Lung (tissue), 12 donors: ENCODE data around the gene PDHX. TPM values are rescaled to one million over a fixed set of nuclear protein-coding genes. Genes with fewer than 3 reads are reported as not detected.

Experiments
- ATAC-seq: fragments of 200-7000 bp; cut with Tn5 transposase; one replicate; pipeline ENCODE4 v1.9.1; 2020; ENCODE audit warnings: moderate number of reproducible peaks; ENCODE audit not compliant: insufficient read depth, low FRiP score
- DNase-seq, 3 donors: peaks; one replicate each; pipeline ENCODE4 v3.0.0-alpha.2; 2013 to 2017
- H3K27ac ChIP-seq, 2 donors: one replicate each; pipeline ENCODE4 v1.5.1; 2013; ENCODE audit warnings: mild to moderate bottlenecking in 2 of 2, moderate library complexity in 2 of 2, control low read depth in 1 of 2, inconsistent platforms in 1 of 2, low read depth in 1 of 2, low read length in 1 of 2
- H3K27me3 ChIP-seq, 3 donors: one replicate each; pipeline ENCODE4 v1.5.1; 2013; ENCODE audit warnings: low read length in 2 of 3; ENCODE audit not compliant: control insufficient read depth in 3 of 3, insufficient read depth in 3 of 3
- H3K36me3 ChIP-seq, 4 donors: one replicate each; pipeline ENCODE4 v1.5.1; 2013; ENCODE audit warnings: low read length in 4 of 4, mild to moderate bottlenecking in 1 of 4, moderate library complexity in 1 of 4; ENCODE audit not compliant: control insufficient read depth in 4 of 4, insufficient read depth in 4 of 4
- H3K4me1 ChIP-seq, 5 donors: one replicate each; pipeline ENCODE4 v1.5.1; 2013; ENCODE audit warnings: low read length in 5 of 5, mild to moderate bottlenecking in 2 of 5, moderate library complexity in 1 of 5; ENCODE audit not compliant: control insufficient read depth in 5 of 5, insufficient read depth in 5 of 5
- H3K4me3 ChIP-seq: one replicate; pipeline ENCODE4 v1.5.1; 2013; ENCODE audit warnings: mild to moderate bottlenecking, control low read depth, moderate library complexity
- H3K9ac ChIP-seq, 2 donors: one replicate each; pipeline ENCODE4 v1.5.1; 2013; ENCODE audit warnings: low read length in 2 of 2, control low read depth in 1 of 2; ENCODE audit not compliant: insufficient read depth in 1 of 2
- H3K9me3 ChIP-seq, 4 donors: one replicate each; pipeline ENCODE4 v1.5.1; 2013; ENCODE audit warnings: low read length in 3 of 4, mild to moderate bottlenecking in 1 of 4, moderate library complexity in 1 of 4; ENCODE audit not compliant: control insufficient read depth in 4 of 4, insufficient read depth in 3 of 4
- WGBS, 2 donors: extraction: QIAGEN DNeasy Blood & Tissue Kit; methylation state at CpG; one replicate each; pipeline ENCODE4 v1.1.7; 2013; 5-methylcytosine and 5-hydroxymethylcytosine counted together
- polyA plus RNA-seq, 2 donors: library from polyadenylated mRNA; stranded (reverse); fragments of 200-250 nt; gene quantifications; one replicate each; pipeline ENCODE4 v1.2.1, GENCODE V29; 2013
- total RNA-seq, 2 donors: library from RNA; depleted of rRNA in 1 of 2; stranded (reverse); fragments of >200 nt in 1 of 2; gene quantifications; one replicate each; pipeline ENCODE4 v1.2.1, GENCODE V29; 2014 to 2021
- TF ChIP-seq, protein P1 (sequence below): IDR thresholded peaks from 2 replicates; pipeline ENCODE4 v1.5.1; 2012; ENCODE audit warnings: mild to moderate bottlenecking; ENCODE audit errors: control extremely low read depth, extremely low read depth
- donor health status: control.
- donor health status: control.
- donor health status: Bipolar disorder and iron deficiency.
- donor health status: healthy.
- donor health status: DM: yes; HTN: yes; CAD: no.

PDHX gene
- total and polyA plus RNA-seq, 4 donors = 18.5 to 37.5 (median 23.8) TPM

DNA sequence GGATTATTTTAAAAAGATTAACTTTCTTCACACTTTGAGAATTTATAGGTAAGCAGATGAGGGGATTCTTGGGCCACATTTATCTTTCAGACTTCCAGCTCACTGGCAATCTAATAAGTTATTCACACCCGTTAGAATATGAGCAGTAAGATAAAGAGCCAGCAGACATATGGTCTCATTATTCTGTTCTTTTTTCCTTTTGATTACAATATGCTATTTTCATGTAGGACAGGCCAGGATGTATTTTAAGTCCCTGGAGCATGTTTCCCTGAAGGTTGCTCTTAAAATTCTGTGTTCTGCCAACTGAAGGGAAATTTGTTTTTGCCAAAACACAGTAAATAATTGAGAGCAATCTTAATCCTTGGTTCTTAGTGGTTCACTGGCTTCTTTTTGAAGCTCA, 22.2 kb downstream of the PDHX start:
- Histone ChIP-seq H3K36me3 (peaks cover 0 to 5% (median under 1%) of the 10 kb centered on the region in 4 donors), H3K27me3 (no peaks in the 10 kb centered on the region), H3K4me3 (no peak overlapping the region), H3K4me1 (peaks cover 0 to 4% (median 0%) of the 10 kb centered on the region in 5 donors), H3K9ac (no peak overlapping the region), H3K27ac (no peak overlapping the region), H3K9me3 (no peaks in the 10 kb centered on the region)
- ATAC-seq (no peak), DNase-seq (no peak)
- WGBS, 2 donors = 85 to 87% methylated on average over 1 of the region's 1 CpG
- TF ChIP-seq, protein P1, sequence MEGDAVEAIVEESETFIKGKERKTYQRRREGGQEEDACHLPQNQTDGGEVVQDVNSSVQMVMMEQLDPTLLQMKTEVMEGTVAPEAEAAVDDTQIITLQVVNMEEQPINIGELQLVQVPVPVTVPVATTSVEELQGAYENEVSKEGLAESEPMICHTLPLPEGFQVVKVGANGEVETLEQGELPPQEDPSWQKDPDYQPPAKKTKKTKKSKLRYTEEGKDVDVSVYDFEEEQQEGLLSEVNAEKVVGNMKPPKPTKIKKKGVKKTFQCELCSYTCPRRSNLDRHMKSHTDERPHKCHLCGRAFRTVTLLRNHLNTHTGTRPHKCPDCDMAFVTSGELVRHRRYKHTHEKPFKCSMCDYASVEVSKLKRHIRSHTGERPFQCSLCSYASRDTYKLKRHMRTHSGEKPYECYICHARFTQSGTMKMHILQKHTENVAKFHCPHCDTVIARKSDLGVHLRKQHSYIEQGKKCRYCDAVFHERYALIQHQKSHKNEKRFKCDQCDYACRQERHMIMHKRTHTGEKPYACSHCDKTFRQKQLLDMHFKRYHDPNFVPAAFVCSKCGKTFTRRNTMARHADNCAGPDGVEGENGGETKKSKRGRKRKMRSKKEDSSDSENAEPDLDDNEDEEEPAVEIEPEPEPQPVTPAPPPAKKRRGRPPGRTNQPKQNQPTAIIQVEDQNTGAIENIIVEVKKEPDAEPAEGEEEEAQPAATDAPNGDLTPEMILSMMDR = no peak

GRCh38 chr11:34940026-34940677, 23.7 kb downstream of the PDHX start:
- H3K9ac ChIP-seq = no peak overlapping the region
- 70 to 74% methylated on average over 4 of the region's 4 CpGs for WGBS, 2 donors

DNA sequence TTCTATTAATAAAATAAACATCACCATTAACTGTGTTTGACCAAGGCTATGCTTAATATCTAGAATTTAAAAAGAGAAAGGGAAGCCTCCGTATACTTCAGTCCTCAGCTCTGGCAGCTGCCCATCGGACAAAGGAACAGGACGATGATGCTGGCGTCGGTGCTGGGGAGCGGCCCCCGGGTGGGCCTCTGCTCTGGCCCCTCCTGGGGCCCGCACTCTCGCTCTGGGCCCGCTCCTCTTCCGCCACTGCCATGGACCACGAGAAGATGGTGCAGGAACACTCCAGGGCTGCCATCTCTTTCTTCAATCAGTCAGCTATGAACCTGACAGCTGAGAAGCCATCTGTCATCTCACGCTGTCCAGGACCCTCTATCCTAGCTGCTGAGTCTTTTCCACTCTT, 25.3 kb downstream of the PDHX start:
- Histone ChIP-seq H3K27me3 (no peaks in the 10 kb centered on the region), H3K36me3 (peaks cover 0 to 2% (median under 1%) of the 10 kb centered on the region in 4 donors), H3K9ac (no peak overlapping the region), H3K4me1 (peaks cover 0 to 4% (median 0%) of the 10 kb centered on the region in 5 donors), H3K9me3 (peaks cover 0 to 2% (median 0%) of the 10 kb centered on the region in 4 donors), H3K4me3 (no peak overlapping the region), H3K27ac (no peak overlapping the region)
- DNase-seq (no peak), ATAC-seq (no peak)
- TF ChIP-seq, protein P1 = no peak
- WGBS, 2 donors = 96 to 99% methylated on average over 13 of the region's 13 CpGs

More at GRCh38 chr11:34940026-34940677, 23.7 kb downstream of the PDHX start:
- TF ChIP-seq, protein P1 = no peak
- H3K27me3 ChIP-seq = no peaks in the 10 kb centered on the region
- no peak overlapping the region for H3K27ac ChIP-seq
- H3K9me3 ChIP-seq = peaks cover 0 to 2% (median 0%) of the 10 kb centered on the region in 4 donors
- H3K4me1 ChIP-seq = peaks cover 0 to 4% (median 0%) of the 10 kb centered on the region in 5 donors
- peaks cover 0 to 2% (median under 1%) of the 10 kb centered on the region in 4 donors for H3K36me3 ChIP-seq
- no peak overlapping the region for H3K4me3 ChIP-seq
- ATAC-seq = no peak
- DNase-seq = peak in 1 of 3 donors; percentile 40

GRCh38 chr11:34944692-34945091, 28.3 kb downstream of the PDHX start:
- H3K27me3 ChIP-seq = no peaks in the 10 kb centered on the region
- H3K36me3 ChIP-seq = peaks cover 0 to 2% (median under 1%) of the 10 kb centered on the region in 4 donors
- no peak overlapping the region for H3K4me3 ChIP-seq
- H3K9ac ChIP-seq = no peak overlapping the region
- H3K4me1 ChIP-seq = peaks cover 0 to 9% (median 5%) of the 10 kb centered on the region in 5 donors
- TF ChIP-seq, protein P1 = no peak
- H3K9me3 ChIP-seq = peaks cover 0 to 2% (median 0%) of the 10 kb centered on the region in 4 donors
- 94 to 100% methylated on average over 1 of the region's 1 CpG for WGBS, 2 donors
- DNase-seq (no peak), ATAC-seq (no peak)
- H3K27ac ChIP-seq = no peak overlapping the region
